Measurements from ENCODE around the gene CPNE4.

- TF ChIP-seq CTCF (IDR thresholded peaks at IDR 0.05) (no peak), EP300 (IDR thresholded peaks at IDR 0.05) (no peak), POLR2A (IDR thresholded peaks at IDR 0.05; ENCODE audit: low read depth) (no peak), POLR2AphosphoS5 (IDR thresholded peaks at IDR 0.05) (no peak)
Measured at GRCh38 chr3:131560795-131561194, 474.0 kb downstream of the CPNE4 start.
